IPS DF 6.9 (cell line): ENCODE measurements around the gene ABTB2.

Source experiments
- DNase-seq: peaks from one replicate; pipeline ENCODE4 v3.0.0-alpha.2; 2013; ENCODE audit warnings: low read depth, low spot score
- H3K27ac ChIP-seq: one replicate; pipeline ENCODE4 v1.5.1; 2013; ENCODE audit warnings: low read length, control low read depth
- H3K27me3 ChIP-seq: 2 replicates; pipeline ENCODE4 v1.6.1; 2013; ENCODE audit warnings: mild to moderate bottlenecking, low read length; ENCODE audit not compliant: control insufficient read depth, insufficient read depth
- H3K36me3 ChIP-seq: 2 replicates; pipeline ENCODE4 v1.6.1; 2013; ENCODE audit warnings: low read length; ENCODE audit not compliant: control insufficient read depth, insufficient read depth
- H3K4me1 ChIP-seq: 2 replicates; pipeline ENCODE4 v1.6.1; 2013; ENCODE audit warnings: low read length; ENCODE audit not compliant: control insufficient read depth, insufficient read depth
- H3K4me3 ChIP-seq: 2 replicates; pipeline ENCODE4 v1.5.1; 2013; ENCODE audit warnings: mild to moderate bottlenecking, low read length
- H3K9me3 ChIP-seq: 2 replicates; pipeline ENCODE4 v1.6.1; 2013; ENCODE audit warnings: low read length, inconsistent platforms; ENCODE audit not compliant: control insufficient read depth, insufficient read depth
- WGBS: extraction: QIAGEN DNeasy Blood & Tissue Kit; methylation state at CpG from one replicate; pipeline ENCODE4 v1.1.7; 2013; ENCODE audit warnings: mixed read lengths, missing lambda C conversion rate; ENCODE audit not compliant: insufficient read length, insufficient coverage; 5-methylcytosine and 5-hydroxymethylcytosine counted together

Gene ABTB2

GRCh38 chr11:34206407-34207300 is 151.2 kb downstream of the ABTB2 start:
- Histone ChIP-seq H3K4me3 (no peak overlapping the region), H3K36me3 (no peaks in the 10 kb centered on the region), H3K27ac (no peak overlapping the region), H3K9me3 (no peaks in the 10 kb centered on the region), H3K4me1 (peaks cover 8% of the 10 kb centered on the region), H3K27me3 (no peaks in the 10 kb centered on the region)
- no peak for DNase-seq
- WGBS = no CpG with 5 or more reads among the region's 6 CpGs

DNA sequence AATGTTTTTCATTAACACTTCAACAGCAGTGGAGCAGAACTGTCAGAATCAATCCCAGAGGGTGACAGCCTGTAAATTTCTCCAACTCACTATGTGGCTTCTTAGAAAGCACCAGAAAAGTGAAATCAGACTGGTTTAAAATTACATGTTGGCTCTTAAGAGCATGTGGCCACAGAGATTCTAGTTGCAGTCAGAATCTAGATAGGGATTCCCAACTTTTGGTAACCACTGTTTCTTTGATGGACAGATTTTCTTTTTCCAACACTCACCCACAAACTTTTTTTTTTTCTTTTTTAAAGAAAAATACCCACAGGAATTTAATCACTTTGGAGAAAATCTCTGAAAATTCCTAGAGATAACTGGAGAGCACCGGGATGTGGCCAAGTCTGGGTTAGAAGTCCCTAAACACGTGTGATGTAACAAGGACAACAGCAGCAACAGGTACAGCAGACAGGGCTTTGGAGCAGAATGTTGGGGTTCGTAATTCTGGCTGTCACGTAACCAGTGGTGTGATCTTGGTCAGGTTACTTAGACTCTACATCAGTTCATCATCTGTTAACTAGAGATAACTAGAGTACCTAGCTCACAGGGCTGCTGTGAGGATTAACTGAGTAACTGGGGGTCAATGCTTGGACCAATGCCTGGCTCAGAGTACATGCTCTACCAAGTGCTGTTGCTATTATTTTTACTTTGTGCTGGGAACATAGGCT is 152.3 kb downstream of the ABTB2 start:
- no peak for DNase-seq

GRCh38 chr11:34204396-34205279 is 153.2 kb downstream of the ABTB2 start:
- no peaks in the 10 kb centered on the region for H3K36me3 ChIP-seq
- no peak for DNase-seq
- no peaks in the 10 kb centered on the region for H3K27me3 ChIP-seq
- WGBS = no CpG with 5 or more reads among the region's 19 CpGs
- no peaks in the 10 kb centered on the region for H3K9me3 ChIP-seq
- H3K4me3 ChIP-seq = no peak overlapping the region
- no peak overlapping the region for H3K27ac ChIP-seq
- H3K4me1 ChIP-seq = peaks cover 8% of the 10 kb centered on the region

More for the DNA sequence above, 152.3 kb downstream of the ABTB2 start:
- Histone ChIP-seq H3K27ac (no peak overlapping the region), H3K9me3 (no peaks in the 10 kb centered on the region), H3K4me3 (no peak overlapping the region), H3K36me3 (no peaks in the 10 kb centered on the region), H3K4me1 (peaks cover 8% of the 10 kb centered on the region), H3K27me3 (no peaks in the 10 kb centered on the region)
- WGBS = no CpG with 5 or more reads among the region's 4 CpGs

- no peaks in the 10 kb centered on the region for H3K9me3 ChIP-seq
- no peak overlapping the region for H3K27ac ChIP-seq
- WGBS = no CpG with 5 or more reads among the region's 5 CpGs
- no peak for DNase-seq
- no peaks in the 10 kb centered on the region for H3K36me3 ChIP-seq
- H3K4me1 ChIP-seq = peaks cover 8% of the 10 kb centered on the region
- H3K4me3 ChIP-seq = no peak overlapping the region
- H3K27me3 ChIP-seq = no peaks in the 10 kb centered on the region
Measured at GRCh38 chr11:34203377-34203871, 154.4 kb downstream of the ABTB2 start.

DNA sequence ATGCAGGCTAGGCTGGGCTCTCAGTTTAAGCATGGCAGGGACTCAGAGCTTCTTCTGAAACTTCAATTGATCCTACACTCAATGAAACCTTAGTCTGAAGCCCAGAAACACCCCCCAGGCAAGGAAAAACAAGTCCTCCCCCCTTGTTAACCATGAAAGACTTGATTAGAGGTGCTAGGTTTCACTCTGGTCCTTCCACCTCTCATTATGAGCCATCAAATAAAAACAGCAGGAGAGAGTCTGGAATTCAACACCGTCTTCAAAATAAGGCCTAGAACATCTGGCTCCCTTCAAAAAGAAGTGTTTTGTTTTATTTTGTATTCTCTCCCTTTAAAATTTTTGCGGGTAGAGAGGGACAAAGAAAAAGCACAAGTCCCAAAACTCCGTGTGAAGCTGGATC is 156.7 kb downstream of the ABTB2 start:
- H3K9me3 ChIP-seq = no peaks in the 10 kb centered on the region
- no peak overlapping the region for H3K4me3 ChIP-seq
- DNase-seq = no peak
- peaks cover 7% of the 10 kb centered on the region for H3K4me1 ChIP-seq
- no CpG with 5 or more reads among the region's 3 CpGs for WGBS
- H3K27me3 ChIP-seq = no peaks in the 10 kb centered on the region
- H3K27ac ChIP-seq = no peak overlapping the region
- no peaks in the 10 kb centered on the region for H3K36me3 ChIP-seq

- no peak overlapping the region for H3K27ac ChIP-seq
- H3K36me3 ChIP-seq = no peaks in the 10 kb centered on the region
Measured at GRCh38 chr11:34199525-34199924, 158.3 kb downstream of the ABTB2 start.

GRCh38 chr11:34198523-34198922 is 159.3 kb downstream of the ABTB2 start:
- H3K27me3 ChIP-seq = no peaks in the 10 kb centered on the region
- no peak overlapping the region for H3K4me3 ChIP-seq
- no peak for DNase-seq
- H3K36me3 ChIP-seq = no peaks in the 10 kb centered on the region
- H3K4me1 ChIP-seq = 0 out of 2 replicates have a peak, but pooled peaks cover 2% of the 10 kb centered on the region
- H3K27ac ChIP-seq = no peak overlapping the region
- H3K9me3 ChIP-seq = no peaks in the 10 kb centered on the region
- WGBS = no CpG with 5 or more reads among the region's 6 CpGs

More at GRCh38 chr11:34199525-34199924, 158.3 kb downstream of the ABTB2 start:
- no peaks in the 10 kb centered on the region for H3K9me3 ChIP-seq
- no peak overlapping the region for H3K4me3 ChIP-seq
- DNase-seq = no peak
- H3K27me3 ChIP-seq = no peaks in the 10 kb centered on the region
- no CpG with 5 or more reads among the region's 5 CpGs for WGBS
- H3K4me1 ChIP-seq = peaks cover 5% of the 10 kb centered on the region

- WGBS = no CpG with 5 or more reads among the region's 16 CpGs
- DNase-seq = no peak
- Histone ChIP-seq H3K27ac (no peak overlapping the region), H3K27me3 (no peaks in the 10 kb centered on the region), H3K36me3 (no peaks in the 10 kb centered on the region), H3K9me3 (no peaks in the 10 kb centered on the region), H3K4me1 (no peaks in the 10 kb centered on the region), H3K4me3 (no peak overlapping the region)
Measured at GRCh38 chr11:34197256-34197655, 160.6 kb downstream of the ABTB2 start.

- no peaks in the 10 kb centered on the region for H3K9me3 ChIP-seq
- no CpG with 5 or more reads among the region's 13 CpGs for WGBS
- no peak overlapping the region for H3K27ac ChIP-seq
- no peak for DNase-seq
- no peaks in the 10 kb centered on the region for H3K36me3 ChIP-seq
- H3K27me3 ChIP-seq = no peaks in the 10 kb centered on the region
- H3K4me3 ChIP-seq = no peak overlapping the region
- no peaks in the 10 kb centered on the region for H3K4me1 ChIP-seq
Measured at GRCh38 chr11:34194576-34195335, 163.1 kb downstream of the ABTB2 start.
